Activated effector memory CD4-positive, alpha-beta T cell treated with Interleukin-2 at 50 U/mL for 16 hours (primary cell): ENCODE measurements around the gene TMEM95.
A peak's percentile ranks its signal among the peaks of the same experiment; 100 is the strongest.
"Not testable (repeated sequence)": the region's sequence is repeated elsewhere in the genome, so short reads cannot be mapped to it uniquely, and the experiment has no call there.

Experiments used
- DNase-seq: peaks from one replicate; pipeline ENCODE4 v3.0.0-alpha.2; 2020

TMEM95 gene

DNA sequence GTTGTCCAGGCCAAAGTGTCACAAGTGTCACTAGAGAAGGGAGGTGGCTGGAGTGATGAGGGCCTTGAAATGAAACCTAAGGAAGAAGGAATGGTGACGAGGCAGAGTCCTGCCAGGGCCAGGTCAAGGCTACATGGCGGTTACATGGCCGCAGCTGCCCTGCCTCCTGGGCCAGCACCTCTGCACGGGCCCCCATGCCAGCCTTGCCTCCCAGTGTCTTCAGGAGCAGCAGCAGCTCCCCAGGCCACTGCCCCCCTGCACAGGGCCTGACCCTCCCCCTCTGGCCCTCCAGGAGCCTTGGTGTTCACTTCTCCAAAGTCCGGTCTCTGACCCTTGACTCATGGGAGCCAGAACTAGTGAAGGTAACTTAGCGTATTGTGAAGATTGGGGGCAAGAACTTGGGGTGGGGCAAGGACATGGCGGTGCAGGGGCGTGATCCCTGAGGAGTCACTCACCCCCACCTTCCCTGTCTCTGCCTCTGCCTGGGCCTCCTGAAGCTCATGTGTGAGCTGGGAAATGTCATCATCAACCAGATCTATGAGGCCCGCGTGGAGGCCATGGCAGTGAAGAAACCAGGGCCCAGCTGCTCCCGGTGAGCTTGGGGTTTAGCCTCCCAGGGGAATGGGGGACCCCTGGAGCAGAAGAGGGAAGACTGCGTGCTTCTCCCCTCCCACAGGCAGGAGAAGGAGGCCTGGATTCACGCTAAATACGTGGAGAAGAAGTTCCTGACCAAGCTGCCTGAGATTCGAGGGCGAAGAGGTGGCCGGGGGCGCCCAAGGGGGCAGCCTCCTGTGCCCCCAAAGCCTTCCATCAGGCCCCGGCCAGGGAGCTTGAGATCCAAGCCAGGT, 7.1 kb upstream of the TMEM95 start:
- DNase-seq: no peak

DNA sequence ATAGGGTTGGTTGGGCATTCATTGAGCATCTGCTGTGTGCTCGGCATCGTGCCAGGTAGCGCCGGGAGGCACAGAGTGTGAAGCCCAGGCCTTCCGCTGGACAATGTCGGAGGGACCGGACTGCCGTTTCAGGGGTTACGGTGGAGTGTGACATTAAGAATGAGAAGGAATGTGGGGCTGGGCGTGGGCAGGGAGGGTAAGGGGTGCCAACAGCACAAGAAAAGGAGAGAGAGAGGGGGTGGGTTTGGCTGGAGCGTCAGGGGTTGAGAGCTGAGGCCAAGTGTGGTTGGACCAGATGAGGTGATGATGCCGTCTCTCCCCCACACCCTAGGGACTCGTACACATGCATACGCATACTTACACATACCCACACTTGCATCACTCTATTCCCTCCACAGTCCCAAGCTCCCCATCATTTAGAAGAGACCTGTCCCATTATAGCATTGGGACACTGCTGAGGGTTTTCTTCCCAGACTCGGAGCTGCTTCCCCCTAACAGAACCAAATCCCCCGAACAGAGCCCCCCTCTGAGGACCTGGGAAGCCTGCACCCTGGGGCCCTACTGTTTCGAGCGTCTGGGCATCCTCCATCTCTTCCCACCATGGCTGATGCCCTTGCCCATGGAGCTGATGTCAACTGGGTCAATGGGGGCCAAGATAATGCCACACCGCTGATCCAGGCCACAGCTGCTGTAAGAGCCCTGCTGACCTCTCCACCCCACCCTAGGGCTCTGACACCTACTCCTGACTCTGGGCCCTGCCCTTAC, 6.3 kb upstream of the TMEM95 start:
- DNase-seq: no peak

DNA sequence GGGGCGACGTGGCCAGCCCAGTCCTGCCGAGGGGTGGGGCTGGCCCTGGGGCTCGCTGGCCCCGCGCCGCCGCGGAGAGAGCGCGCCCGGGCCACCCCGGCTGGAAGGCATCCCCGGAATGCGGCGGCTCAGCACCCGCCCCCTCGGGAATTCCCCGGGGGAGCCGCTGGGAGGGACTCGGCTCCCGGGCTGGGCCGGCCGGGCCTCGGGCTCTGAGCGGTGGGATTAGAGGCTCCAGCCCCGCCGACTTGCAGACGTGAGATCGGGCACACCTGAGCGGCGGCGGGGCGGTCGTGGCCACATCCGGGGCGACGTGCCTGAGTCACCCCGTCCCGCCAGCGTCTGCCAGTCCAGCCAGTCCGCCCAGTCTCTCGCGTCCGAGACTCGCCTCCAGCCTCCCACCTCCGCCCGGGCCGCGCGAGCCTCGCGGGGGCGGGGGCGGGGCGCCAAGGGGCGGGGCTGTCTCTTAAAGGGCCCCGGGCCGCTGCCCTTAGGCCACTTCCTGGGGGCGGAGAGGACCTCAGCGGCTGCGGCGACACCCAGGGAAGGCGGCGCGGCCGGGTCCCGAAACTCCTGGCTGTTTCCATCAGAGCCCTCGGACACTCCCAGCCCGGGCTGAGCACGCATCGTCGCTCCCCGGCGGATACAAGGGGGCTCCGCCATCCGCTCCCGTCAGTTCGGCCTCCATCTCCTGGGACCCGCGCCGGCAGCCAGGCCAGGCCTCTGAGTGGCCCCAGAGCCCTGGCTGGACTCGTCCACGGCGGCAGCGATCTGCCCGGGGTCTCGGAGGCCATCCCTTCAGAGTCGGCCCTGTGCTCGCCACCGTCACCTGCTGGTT, 3.1 kb upstream of the TMEM95 start, which contains the start of gene KCTD11:
KCTD11 (plus strand) TSS at position 498 of the 838 bp plus-strand sequence.
- DNase-seq: peak; percentile 65

GRCh38 chr17:7352503-7352889, 2.5 kb upstream of the TMEM95 start:
- no peak for DNase-seq

DNA sequence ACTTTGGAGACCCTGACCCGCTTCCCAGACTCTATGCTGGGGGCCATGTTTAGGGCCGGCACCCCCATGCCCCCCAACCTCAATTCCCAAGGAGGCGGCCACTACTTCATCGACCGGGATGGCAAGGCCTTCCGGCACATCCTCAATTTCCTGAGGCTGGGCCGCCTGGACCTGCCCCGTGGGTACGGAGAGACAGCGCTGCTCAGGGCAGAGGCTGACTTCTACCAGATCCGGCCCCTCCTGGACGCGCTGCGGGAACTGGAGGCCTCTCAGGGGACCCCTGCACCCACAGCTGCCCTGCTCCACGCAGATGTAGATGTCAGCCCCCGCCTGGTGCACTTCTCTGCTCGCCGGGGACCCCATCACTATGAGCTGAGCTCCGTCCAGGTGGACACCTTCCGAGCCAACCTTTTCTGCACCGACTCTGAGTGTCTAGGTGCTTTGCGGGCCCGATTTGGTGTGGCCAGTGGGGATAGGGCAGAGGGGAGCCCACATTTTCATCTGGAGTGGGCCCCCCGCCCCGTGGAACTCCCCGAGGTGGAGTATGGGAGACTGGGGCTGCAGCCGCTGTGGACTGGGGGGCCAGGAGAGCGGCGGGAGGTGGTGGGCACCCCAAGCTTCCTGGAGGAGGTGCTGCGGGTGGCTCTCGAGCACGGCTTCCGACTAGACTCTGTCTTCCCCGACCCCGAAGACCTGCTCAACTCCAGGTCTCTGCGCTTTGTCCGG, 1.9 kb upstream of the TMEM95 start:
- DNase-seq: no peak

- DNase-seq: no peak
These were observed 603 bp upstream of the TMEM95 start for GRCh38 chr17:7354262-7354843.

GRCh38 chr17:7355573-7355972, 617 bp downstream of the TMEM95 start:
- DNase-seq: no peak

DNA sequence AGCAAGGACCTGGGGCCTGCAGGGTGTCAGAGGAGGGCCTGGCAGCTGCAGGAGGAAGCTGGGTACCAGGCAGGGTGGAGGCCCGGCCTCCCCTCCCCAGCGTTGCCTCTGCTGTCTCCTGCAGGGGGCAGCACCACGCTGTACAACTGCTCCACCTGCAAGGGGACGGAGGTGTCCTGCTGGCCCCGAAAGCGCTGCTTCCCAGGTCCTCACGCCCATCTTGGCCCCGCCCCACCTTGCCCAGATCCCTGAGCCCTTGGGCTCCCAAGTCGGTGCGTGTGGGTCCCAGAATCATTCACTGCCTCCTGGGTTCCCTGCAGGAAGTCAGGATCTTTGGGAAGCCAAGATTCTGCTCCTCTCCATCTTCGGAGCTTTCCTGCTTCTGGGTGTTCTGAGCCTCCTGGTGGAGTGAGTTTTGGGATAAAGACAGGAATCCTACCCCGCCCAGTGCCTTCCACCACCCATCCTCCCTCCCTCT, 1.2 kb downstream of the TMEM95 start:
- DNase-seq: peak; percentile 77

DNA sequence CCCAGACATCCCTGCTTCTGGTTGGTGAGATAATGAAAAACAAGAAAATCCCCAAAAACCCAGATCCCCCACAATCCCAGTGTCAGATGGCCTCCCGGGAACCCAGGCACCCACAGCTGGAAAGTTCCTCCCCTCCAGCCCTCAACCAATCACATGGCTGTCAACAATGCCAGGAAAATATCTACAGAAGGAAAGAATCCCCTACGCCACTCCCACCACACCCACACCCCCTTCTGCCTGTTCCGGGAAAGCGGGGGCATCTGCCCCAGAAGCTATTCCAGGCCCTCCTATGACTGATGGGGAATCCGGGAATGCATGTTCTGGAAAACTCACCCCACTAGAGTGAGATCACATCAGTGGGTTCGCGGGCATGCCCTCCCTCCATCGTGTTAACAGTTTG, 1.8 kb downstream of the TMEM95 start:
- DNase-seq: no peak

- DNase-seq: no peak
These were observed 2.4 kb downstream of the TMEM95 start for GRCh38 chr17:7357381-7357780.

- DNase-seq: no peak
These were observed 7.0 kb downstream of the TMEM95 start for GRCh38 chr17:7361906-7362305.

- DNase-seq: no peak
These were observed 8.4 kb downstream of the TMEM95 start for GRCh38 chr17:7363311-7363710.

DNA sequence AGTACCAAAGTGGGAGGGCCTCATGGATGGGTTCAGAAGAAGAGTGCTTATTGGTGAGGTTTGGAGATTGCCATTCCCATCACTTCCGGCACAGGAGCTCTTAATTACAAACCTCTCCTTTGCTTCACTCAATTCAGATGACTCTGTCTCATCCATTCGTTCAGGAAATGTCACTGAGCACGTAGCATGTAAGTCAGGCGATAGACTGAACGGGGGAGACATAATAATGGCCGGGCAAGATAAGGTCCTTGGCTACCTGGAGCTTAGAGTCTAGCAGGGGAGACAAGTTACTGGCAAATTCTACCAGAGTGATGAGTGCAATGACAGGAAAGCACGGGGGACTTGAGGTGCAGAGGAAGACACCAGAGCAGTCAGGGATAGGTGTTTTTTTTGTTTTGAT, 11.0 kb downstream of the TMEM95 start:
- DNase-seq: not testable (repeated sequence)

DNA sequence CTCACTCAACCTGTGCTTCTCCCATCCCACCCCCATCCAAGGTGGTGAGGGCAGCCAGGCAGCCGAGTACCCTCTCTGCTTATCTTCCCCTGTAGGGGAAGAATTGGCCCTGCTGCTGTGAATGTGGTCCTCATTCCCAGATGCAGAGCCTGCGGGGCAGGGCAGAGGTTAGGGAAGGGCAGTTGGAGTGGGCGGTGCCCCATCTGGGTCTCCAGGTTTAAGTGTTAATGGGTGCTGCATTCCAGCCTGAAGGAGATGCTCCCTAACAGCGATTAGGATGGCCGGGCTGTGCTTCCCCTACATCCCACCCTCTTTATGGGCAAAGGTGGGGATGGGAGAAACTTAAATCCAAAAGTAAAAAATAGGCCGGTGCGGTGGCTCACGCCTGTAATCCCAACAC, 12.1 kb downstream of the TMEM95 start:
- no peak for DNase-seq

GRCh38 chr17:7367918-7368598, 13.1 kb downstream of the TMEM95 start:
- no peak for DNase-seq

- DNase-seq: not testable (repeated sequence)
These were observed 13.6 kb downstream of the TMEM95 start for GRCh38 chr17:7368599-7368994.

DNA sequence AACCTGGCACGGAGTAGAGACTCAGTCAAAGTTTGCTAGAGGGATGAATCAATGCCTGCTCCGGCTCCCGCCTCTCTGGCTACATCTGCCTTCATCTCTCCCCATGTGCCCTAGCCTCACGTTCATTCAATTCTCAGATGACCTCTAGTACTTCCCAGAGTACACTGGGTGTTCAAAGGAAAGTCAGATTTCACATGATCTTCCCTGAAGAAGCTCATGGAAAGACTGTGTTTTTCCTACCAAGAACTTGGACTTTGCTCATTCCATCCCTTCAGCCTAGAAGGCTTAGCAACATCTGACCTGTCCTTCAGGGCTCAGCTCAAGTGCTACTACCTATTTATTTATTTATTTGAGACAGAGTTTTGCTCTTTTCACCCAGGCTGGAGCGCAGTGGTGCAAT, 14.9 kb downstream of the TMEM95 start:
- no peak for DNase-seq

GRCh38 chr17:7370853-7371252, 15.9 kb downstream of the TMEM95 start:
- no peak for DNase-seq

- DNase-seq: no peak
These were observed 19.4 kb downstream of the TMEM95 start for GRCh38 chr17:7374353-7374752.

- no peak for DNase-seq
These were observed 24.2 kb downstream of the TMEM95 start for GRCh38 chr17:7379134-7379533.

GRCh38 chr17:7380321-7380720, 25.4 kb downstream of the TMEM95 start:
- DNase-seq: no peak
